ENCODE results near the gene GNPTAB.

GRCh38 chr12:101732318-101732717 is 98.4 kb downstream of the GNPTAB start:
- TF ChIP-seq GATA3 (IDR thresholded peaks at IDR 0.05; ENCODE audit: low read depth, low read length): no peak
- no peak for TF ChIP-seq GATA2 (IDR thresholded peaks at IDR 0.05; ENCODE audit: low read depth, low read length)
